GM12801 (cell line): ENCODE data around the gene KCNQ1.

ENCODE experiments used
- CTCF ChIP-seq: IDR thresholded peaks from one replicate; pipeline ENCODE4 v1.5.1; 2011; ENCODE audit warnings: control low read depth; ENCODE audit not compliant: insufficient read length; ENCODE audit errors: extremely low read depth

Gene KCNQ1

GRCh38 chr11:2844996-2845395 lies 400.2 kb downstream of the KCNQ1 start:
- TF ChIP-seq CTCF, result no peak

GRCh38 chr11:2846056-2846455 lies 401.2 kb downstream of the KCNQ1 start:
- no peak for TF ChIP-seq CTCF

GRCh38 chr11:2846470-2846869 lies 401.7 kb downstream of the KCNQ1 start:
- TF ChIP-seq CTCF, result no peak

GRCh38 chr11:2847561-2847960 lies 402.8 kb downstream of the KCNQ1 start:
- TF ChIP-seq CTCF, result no peak

- no peak for TF ChIP-seq CTCF
Observed at GRCh38 chr11:2848497-2848896, 403.7 kb downstream of the KCNQ1 start.

GRCh38 chr11:2849994-2850770 lies 405.4 kb downstream of the KCNQ1 start:
- TF ChIP-seq CTCF, result no peak

- TF ChIP-seq CTCF, result no peak
Observed at GRCh38 chr11:2853401-2853800, 408.6 kb downstream of the KCNQ1 start.
